ENCODE measurements around the gene TACC2. TPM values are rescaled to one million over a fixed set of nuclear protein-coding genes. Genes with fewer than 3 reads are reported as not detected.

TACC2 gene
- total RNA-seq, 4 donors from 2014 or later = 95.9 to 122 (median 114) TPM

DNA sequence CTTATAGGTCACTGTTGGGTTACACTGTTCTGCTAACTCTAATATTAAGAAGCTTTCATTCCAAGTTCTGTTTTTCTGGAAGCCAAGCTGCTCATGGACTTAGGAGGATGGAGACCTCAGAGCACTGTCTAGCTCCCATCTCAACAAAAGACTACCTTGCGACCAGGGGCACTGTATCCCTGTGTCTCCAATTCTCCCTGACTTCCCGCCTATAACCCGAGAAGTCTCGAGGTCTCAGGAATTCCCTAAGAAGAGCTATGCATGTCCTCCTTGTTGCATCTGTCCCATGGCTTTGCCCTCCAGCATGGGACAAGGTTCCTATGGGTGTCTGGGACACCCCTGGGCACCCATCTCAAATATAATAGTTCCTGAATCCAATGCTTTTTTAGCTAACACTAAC is 313.4 kb downstream of the TACC2 start:
- Histone ChIP-seq H3K4me1 (peaks cover 3 to 5% of the 10 kb centered on the region in 2 donors), H3K36me3 (no peaks in the 10 kb centered on the region), H3K27me3 (no peaks in the 10 kb centered on the region), H3K9me3 (no peaks in the 10 kb centered on the region), H3K27ac (no peak overlapping the region), H3K4me3 (replicated peaks in 1 of 3) (no peak overlapping the region)
- TF ChIP-seq, protein P1, sequence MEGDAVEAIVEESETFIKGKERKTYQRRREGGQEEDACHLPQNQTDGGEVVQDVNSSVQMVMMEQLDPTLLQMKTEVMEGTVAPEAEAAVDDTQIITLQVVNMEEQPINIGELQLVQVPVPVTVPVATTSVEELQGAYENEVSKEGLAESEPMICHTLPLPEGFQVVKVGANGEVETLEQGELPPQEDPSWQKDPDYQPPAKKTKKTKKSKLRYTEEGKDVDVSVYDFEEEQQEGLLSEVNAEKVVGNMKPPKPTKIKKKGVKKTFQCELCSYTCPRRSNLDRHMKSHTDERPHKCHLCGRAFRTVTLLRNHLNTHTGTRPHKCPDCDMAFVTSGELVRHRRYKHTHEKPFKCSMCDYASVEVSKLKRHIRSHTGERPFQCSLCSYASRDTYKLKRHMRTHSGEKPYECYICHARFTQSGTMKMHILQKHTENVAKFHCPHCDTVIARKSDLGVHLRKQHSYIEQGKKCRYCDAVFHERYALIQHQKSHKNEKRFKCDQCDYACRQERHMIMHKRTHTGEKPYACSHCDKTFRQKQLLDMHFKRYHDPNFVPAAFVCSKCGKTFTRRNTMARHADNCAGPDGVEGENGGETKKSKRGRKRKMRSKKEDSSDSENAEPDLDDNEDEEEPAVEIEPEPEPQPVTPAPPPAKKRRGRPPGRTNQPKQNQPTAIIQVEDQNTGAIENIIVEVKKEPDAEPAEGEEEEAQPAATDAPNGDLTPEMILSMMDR (IDR thresholded peaks at IDR 0.05) = no peak
- no peak for TF ChIP-seq POLR2A (IDR thresholded peaks at IDR 0.05)
- intact Hi-C loops (cut with DNase I) = no loop called here
- 94 to 98% methylated on average over 4 of the region's 4 CpGs for WGBS, 2 donors
- DNase-seq = no peak

DNA sequence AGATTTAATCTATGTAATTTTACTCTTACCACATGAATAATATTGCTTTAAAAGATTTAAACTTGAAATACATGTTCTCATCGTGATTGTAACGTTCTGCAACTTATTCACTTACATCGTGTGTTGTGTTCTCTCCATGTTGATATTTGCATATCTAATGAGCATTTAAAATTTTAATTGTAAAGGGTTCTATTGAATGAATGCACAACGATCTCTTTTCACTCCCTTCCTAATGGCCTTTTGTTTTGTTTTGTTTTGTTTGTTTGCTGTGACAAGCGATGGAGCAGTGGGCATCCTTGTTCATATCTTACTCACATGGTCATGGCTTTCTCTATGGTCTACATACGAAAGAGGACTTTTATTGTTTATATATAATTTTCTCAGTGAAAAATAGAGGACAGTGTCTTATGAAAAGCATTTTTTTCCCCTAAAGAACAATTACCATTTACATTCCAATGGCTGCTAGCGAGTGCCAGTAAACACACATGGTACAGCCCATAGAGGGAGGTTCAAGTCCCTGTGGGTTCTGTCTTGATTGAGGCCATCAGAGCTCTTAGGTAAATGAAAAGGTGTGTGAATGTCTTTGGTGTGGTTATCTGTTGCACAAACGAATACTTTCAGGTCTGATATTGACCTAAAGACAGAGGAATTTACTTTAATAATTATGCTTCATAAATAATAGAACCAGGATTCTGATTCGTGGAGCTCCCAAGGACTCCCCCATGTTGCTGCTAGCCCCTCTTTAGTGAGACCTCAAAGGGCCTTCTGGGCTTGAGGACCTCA is 314.5 kb downstream of the TACC2 start:
- intact Hi-C loops (cut with DNase I) = no loop called here
- TF ChIP-seq, protein P1 (IDR thresholded peaks at IDR 0.05) = no peak
- TF ChIP-seq POLR2A (IDR thresholded peaks at IDR 0.05) = no peak

More for the DNA sequence above, 314.5 kb downstream of the TACC2 start:
- H3K27me3 ChIP-seq = no peaks in the 10 kb centered on the region
- DNase-seq = no peak
- H3K4me1 ChIP-seq = peaks cover 3 to 15% of the 10 kb centered on the region in 2 donors
- H3K27ac ChIP-seq = no peak overlapping the region
- H3K36me3 ChIP-seq = no peaks in the 10 kb centered on the region
- WGBS, 2 donors = 83 to 85% methylated on average over 9 of the region's 9 CpGs
- H3K4me3 ChIP-seq (replicated peaks in 1 of 3) = no peak overlapping the region
- no peaks in the 10 kb centered on the region for H3K9me3 ChIP-seq

Small RNA genes within 50 kb of the gene (small RNA-seq; reads per million reads assigned to genes)
- gene RF02219 = not detected

Other genes with a start within 250 kb of the TACC2 start
- 10 to 100 TPM; 47.3 to 66.0 (median 58.0) TPM for gene ATE1, start 61.1 kb upstream of the TACC2 start, total RNA-seq
- 100 to 1,000 TPM in 2 of 4 donors, 10 to 100 TPM in 2; 73.1 to 133 (median 111) TPM for gene NSMCE4A, start 13.9 kb upstream of the TACC2 start, total RNA-seq

Measured in thyroid gland (tissue), 4 donors.